Measurements from ENCODE around the gene LYPLA2.

Gene LYPLA2

GRCh38 chr1:23768733-23769132 is 22.2 kb upstream of the LYPLA2 start:
- H3K4me3 ChIP-seq (ENCODE audit: low read depth, low read length), result no peak overlapping the region
- no peak for TF ChIP-seq CTCF (IDR thresholded peaks at IDR 0.05; ENCODE audit: low read depth, low read length)

- H3K4me3 ChIP-seq (ENCODE audit: low read depth, low read length), result no peak overlapping the region
These were observed 18.7 kb upstream of the LYPLA2 start for GRCh38 chr1:23772049-23772853.

DNA sequence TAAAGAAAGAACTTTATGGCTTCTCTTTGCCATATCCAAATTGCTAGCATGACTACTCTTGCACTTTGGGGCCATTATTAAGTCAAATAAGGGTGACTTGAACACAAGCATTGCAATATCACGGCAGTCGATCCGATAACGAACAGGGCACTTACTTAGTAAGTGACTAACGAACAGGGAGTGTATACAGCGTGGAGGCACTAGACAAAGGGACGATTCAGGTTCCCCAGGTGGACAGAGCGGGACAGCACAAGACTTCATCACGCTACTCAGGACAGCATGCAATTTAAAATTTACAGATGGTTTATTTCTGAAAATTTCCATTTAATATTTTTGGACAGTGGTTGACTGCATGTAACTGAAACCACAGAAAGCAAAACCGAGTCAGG is 18.1 kb upstream of the LYPLA2 start:
- H3K4me3 ChIP-seq (ENCODE audit: low read depth, low read length), result no peak overlapping the region
- TF ChIP-seq CTCF (IDR thresholded peaks at IDR 0.05; ENCODE audit: low read depth, low read length), result no peak

More at GRCh38 chr1:23772049-23772853, 18.7 kb upstream of the LYPLA2 start:
- peak; percentile 96 for TF ChIP-seq CTCF (IDR thresholded peaks at IDR 0.05; ENCODE audit: low read depth, low read length)

DNA sequence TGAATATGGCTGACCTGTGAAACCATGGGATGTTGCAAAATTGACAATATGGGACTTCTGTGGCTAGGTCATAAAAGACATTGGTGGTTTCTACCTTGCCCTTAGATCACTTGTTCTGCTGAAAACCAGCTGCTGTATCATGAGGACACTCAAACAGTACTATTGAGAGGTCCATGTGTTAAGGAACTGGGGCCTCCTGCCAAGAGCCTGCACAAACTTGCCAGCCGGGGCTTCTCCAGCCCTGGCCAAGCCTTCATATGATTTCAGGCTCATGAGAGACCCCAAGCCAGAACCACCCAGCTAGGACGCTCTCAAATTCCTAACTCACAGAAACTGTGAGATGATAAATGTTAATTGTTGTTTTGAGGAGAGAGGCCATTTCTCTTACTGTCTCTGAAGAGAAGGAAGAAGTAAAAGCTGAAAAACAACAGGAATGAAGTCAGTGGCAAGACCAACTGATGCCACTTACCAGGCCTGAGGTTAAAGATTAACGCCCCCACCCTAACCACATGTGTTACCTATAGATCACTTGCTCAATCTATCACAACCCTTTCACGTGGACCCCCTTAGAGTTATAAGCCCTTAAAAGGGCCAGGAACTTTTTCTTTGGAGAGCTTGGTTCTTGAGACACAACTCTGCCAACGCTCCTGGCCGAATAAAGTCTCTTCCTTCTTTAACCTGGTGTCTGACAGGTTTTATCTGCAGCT is 16.6 kb upstream of the LYPLA2 start:
- no peak overlapping the region for H3K4me3 ChIP-seq (ENCODE audit: low read depth, low read length)
- no peak for TF ChIP-seq CTCF (IDR thresholded peaks at IDR 0.05; ENCODE audit: low read depth, low read length)

- H3K4me3 ChIP-seq (ENCODE audit: low read depth, low read length), result no peak overlapping the region
- no peak for TF ChIP-seq CTCF (IDR thresholded peaks at IDR 0.05; ENCODE audit: low read depth, low read length)
These were observed 14.7 kb upstream of the LYPLA2 start for GRCh38 chr1:23776217-23776616.

DNA sequence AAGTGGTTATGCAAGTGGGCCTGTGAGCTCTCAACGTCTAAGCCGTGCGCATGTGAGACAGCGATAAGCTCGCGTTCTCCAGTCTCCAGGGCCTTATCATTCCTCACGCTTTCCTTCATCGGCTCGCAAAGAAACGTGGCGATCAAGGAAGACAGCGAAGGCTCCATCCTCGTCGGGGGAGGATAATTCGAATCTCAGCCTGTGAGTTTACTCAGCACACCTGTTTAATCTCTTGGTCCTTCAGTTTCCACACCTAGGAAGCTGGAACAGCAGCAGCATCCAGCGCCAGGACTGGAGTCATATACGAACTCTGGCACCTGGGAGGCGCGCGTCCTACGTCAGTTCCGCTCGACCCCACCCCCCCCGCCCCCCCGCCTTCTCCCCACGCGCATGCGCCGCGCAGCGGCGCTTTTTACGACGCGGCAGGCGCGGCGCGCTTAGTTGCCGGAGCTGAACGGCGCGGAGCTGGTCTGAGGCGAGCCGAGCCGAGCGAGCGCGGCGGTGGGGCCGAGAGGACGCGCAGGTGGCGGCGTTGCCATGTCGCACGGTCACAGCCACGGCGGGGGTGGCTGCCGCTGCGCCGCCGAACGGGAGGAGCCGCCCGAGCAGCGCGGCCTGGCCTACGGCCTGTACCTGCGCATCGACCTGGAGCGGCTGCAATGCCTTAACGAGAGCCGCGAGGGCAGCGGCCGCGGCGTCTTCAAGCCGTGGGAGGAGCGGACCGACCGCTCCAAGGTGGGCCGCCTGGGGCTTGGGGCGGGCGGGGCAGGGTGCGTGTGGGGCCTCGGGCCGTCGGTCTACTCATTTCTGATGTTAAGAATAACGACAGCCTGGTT is 12.7 kb upstream of the LYPLA2 start, which contains the start of gene PITHD1:
Gene PITHD1, plus strand, starts transcription at position 440 of the 836 bp plus-strand sequence. Its CDS starts 98 bp downstream, at position 538.
- TF ChIP-seq CTCF (IDR thresholded peaks at IDR 0.05; ENCODE audit: low read depth, low read length), result no peak
- H3K4me3 ChIP-seq (ENCODE audit: low read depth, low read length), result peak within 1 kb of the TSS; percentile 87
